Neural cell (in vitro differentiated cells): Measurements from ENCODE around the gene MOB3B.

Experiments
- CTCF ChIP-seq: fragments of 450-650 bp; IDR thresholded peaks from 2 replicates; pipeline ENCODE4 v1.5.1; 2014; ENCODE audit warnings: antibody characterized with exemption, mild to moderate bottlenecking, moderate library complexity; ENCODE audit not compliant: poor library complexity, severe bottlenecking
- EP300 ChIP-seq: fragments of 450-650 bp; conservative IDR thresholded peaks from 2 replicates; pipeline ENCODE4 v1.6.1; 2014; ENCODE audit warnings: antibody characterized with exemption, mild to moderate bottlenecking, moderate library complexity; ENCODE audit not compliant: poor library complexity, severe bottlenecking
- EZH2 ChIP-seq: fragments of 200-600, 300-800 bp; shearing (Covaris generic), sonication (generic); IDR thresholded peaks from 2 replicates; pipeline ENCODE4 v1.6.1; 2014; ENCODE audit warnings: antibody characterized with exemption, low read length, borderline replicate concordance, mild to moderate bottlenecking; ENCODE audit not compliant: insufficient read depth, poor library complexity, severe bottlenecking
- POLR2AphosphoS5 ChIP-seq: IDR thresholded peaks from 2 replicates; pipeline ENCODE4 v1.6.1; 2012
- RAD21 ChIP-seq: fragments of 450-650 bp; conservative IDR thresholded peaks from 2 replicates; pipeline ENCODE4 v1.6.1; 2014; ENCODE audit warnings: antibody characterized with exemption, mild to moderate bottlenecking, moderate library complexity
- REST ChIP-seq: IDR thresholded peaks from 2 replicates; pipeline ENCODE4 v1.6.1; 2012; ENCODE audit warnings: borderline replicate concordance

GRCh38 chr9:27279611-27280010 lies 250.0 kb downstream of the MOB3B start:
- TF ChIP-seq EZH2 (no peak), CTCF (no peak), RAD21 (no peak), REST (no peak), POLR2AphosphoS5 (no peak), EP300 (no peak)
